ENCODE data around the gene KIF26B. TPM values are rescaled to one million over a fixed set of nuclear protein-coding genes. Genes with fewer than 3 reads are reported as not detected.

Gene KIF26B
- total and polyA plus RNA-seq, 2 experiments from 2014 or later: 0.03 to 0.76 TPM

DNA sequence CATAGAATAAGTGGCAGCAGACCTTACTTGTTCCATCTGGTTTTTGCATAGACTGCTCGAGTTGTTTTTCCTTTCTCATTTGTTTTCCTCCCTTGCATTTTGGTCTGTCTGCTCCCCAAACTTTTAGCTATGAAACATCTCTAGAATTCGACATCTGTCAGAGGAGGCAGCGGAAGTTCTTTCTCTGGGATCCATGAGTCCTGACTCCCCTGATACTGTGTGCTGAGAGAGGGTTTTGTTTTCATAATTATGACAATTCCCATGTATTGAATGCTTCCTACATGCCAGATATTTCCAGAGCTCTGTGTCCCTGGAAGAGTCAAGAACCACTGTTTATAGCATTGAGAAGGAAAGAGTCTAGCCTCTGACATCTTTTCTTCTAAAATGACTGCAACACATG lies 172.6 kb downstream of the KIF26B start:
- no peaks in the 10 kb centered on the region for H3K79me2 ChIP-seq (replicated peaks; ENCODE audit: insufficient read depth)
- no peak overlapping the region for H3K4me3 Mint-ChIP-seq
- no peaks in the 10 kb centered on the region for H3K9me3 Mint-ChIP-seq
- H3F3A ChIP-seq (replicated peaks; ENCODE audit: low read depth): no peaks in the 10 kb centered on the region
- no peak overlapping the region for H3K27ac ChIP-seq (ENCODE audit: low read depth)
- H3K27me3 Mint-ChIP-seq (ENCODE audit: insufficient read depth, low read depth, poor library complexity): peaks cover 5% of the 10 kb centered on the region
- H3K4me2 ChIP-seq: no peak overlapping the region
- no peak overlapping the region for H2AFZ ChIP-seq
- no peak overlapping the region for H3K27ac Mint-ChIP-seq
- DNase-seq (ENCODE audit: low spot score) (no peak), ATAC-seq (no peak)
- TF ChIP-seq CREB1 (CRISPR knock-in tag; IDR thresholded peaks at IDR 0.05; ENCODE audit: low read depth) (no peak), NANOG (IDR thresholded peaks at IDR 0.05; ENCODE audit: borderline replicate concordance) (no peak), POLR2AphosphoS5 (IDR thresholded peaks at IDR 0.05; ENCODE audit: low read depth) (no peak), STAT1 (IDR thresholded peaks at IDR 0.05; ENCODE audit: unreplicated experiment) (no peak), EZH2phosphoT487 (IDR thresholded peaks at IDR 0.05; ENCODE audit: unreplicated experiment) (no peak), JUNB (IDR thresholded peaks at IDR 0.05; ENCODE audit: unreplicated experiment) (no peak)
- TF ChIP-seq, protein P1, sequence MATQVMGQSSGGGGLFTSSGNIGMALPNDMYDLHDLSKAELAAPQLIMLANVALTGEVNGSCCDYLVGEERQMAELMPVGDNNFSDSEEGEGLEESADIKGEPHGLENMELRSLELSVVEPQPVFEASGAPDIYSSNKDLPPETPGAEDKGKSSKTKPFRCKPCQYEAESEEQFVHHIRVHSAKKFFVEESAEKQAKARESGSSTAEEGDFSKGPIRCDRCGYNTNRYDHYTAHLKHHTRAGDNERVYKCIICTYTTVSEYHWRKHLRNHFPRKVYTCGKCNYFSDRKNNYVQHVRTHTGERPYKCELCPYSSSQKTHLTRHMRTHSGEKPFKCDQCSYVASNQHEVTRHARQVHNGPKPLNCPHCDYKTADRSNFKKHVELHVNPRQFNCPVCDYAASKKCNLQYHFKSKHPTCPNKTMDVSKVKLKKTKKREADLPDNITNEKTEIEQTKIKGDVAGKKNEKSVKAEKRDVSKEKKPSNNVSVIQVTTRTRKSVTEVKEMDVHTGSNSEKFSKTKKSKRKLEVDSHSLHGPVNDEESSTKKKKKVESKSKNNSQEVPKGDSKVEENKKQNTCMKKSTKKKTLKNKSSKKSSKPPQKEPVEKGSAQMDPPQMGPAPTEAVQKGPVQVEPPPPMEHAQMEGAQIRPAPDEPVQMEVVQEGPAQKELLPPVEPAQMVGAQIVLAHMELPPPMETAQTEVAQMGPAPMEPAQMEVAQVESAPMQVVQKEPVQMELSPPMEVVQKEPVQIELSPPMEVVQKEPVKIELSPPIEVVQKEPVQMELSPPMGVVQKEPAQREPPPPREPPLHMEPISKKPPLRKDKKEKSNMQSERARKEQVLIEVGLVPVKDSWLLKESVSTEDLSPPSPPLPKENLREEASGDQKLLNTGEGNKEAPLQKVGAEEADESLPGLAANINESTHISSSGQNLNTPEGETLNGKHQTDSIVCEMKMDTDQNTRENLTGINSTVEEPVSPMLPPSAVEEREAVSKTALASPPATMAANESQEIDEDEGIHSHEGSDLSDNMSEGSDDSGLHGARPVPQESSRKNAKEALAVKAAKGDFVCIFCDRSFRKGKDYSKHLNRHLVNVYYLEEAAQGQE (IDR thresholded peaks at IDR 0.05; ENCODE audit: unreplicated experiment): no peak
- TF ChIP-seq, protein P2, sequence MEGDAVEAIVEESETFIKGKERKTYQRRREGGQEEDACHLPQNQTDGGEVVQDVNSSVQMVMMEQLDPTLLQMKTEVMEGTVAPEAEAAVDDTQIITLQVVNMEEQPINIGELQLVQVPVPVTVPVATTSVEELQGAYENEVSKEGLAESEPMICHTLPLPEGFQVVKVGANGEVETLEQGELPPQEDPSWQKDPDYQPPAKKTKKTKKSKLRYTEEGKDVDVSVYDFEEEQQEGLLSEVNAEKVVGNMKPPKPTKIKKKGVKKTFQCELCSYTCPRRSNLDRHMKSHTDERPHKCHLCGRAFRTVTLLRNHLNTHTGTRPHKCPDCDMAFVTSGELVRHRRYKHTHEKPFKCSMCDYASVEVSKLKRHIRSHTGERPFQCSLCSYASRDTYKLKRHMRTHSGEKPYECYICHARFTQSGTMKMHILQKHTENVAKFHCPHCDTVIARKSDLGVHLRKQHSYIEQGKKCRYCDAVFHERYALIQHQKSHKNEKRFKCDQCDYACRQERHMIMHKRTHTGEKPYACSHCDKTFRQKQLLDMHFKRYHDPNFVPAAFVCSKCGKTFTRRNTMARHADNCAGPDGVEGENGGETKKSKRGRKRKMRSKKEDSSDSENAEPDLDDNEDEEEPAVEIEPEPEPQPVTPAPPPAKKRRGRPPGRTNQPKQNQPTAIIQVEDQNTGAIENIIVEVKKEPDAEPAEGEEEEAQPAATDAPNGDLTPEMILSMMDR (conservative IDR thresholded peaks at IDR 0.05; ENCODE audit: low read depth in 2 of 2): no peak
- TF ChIP-seq, protein P3, sequence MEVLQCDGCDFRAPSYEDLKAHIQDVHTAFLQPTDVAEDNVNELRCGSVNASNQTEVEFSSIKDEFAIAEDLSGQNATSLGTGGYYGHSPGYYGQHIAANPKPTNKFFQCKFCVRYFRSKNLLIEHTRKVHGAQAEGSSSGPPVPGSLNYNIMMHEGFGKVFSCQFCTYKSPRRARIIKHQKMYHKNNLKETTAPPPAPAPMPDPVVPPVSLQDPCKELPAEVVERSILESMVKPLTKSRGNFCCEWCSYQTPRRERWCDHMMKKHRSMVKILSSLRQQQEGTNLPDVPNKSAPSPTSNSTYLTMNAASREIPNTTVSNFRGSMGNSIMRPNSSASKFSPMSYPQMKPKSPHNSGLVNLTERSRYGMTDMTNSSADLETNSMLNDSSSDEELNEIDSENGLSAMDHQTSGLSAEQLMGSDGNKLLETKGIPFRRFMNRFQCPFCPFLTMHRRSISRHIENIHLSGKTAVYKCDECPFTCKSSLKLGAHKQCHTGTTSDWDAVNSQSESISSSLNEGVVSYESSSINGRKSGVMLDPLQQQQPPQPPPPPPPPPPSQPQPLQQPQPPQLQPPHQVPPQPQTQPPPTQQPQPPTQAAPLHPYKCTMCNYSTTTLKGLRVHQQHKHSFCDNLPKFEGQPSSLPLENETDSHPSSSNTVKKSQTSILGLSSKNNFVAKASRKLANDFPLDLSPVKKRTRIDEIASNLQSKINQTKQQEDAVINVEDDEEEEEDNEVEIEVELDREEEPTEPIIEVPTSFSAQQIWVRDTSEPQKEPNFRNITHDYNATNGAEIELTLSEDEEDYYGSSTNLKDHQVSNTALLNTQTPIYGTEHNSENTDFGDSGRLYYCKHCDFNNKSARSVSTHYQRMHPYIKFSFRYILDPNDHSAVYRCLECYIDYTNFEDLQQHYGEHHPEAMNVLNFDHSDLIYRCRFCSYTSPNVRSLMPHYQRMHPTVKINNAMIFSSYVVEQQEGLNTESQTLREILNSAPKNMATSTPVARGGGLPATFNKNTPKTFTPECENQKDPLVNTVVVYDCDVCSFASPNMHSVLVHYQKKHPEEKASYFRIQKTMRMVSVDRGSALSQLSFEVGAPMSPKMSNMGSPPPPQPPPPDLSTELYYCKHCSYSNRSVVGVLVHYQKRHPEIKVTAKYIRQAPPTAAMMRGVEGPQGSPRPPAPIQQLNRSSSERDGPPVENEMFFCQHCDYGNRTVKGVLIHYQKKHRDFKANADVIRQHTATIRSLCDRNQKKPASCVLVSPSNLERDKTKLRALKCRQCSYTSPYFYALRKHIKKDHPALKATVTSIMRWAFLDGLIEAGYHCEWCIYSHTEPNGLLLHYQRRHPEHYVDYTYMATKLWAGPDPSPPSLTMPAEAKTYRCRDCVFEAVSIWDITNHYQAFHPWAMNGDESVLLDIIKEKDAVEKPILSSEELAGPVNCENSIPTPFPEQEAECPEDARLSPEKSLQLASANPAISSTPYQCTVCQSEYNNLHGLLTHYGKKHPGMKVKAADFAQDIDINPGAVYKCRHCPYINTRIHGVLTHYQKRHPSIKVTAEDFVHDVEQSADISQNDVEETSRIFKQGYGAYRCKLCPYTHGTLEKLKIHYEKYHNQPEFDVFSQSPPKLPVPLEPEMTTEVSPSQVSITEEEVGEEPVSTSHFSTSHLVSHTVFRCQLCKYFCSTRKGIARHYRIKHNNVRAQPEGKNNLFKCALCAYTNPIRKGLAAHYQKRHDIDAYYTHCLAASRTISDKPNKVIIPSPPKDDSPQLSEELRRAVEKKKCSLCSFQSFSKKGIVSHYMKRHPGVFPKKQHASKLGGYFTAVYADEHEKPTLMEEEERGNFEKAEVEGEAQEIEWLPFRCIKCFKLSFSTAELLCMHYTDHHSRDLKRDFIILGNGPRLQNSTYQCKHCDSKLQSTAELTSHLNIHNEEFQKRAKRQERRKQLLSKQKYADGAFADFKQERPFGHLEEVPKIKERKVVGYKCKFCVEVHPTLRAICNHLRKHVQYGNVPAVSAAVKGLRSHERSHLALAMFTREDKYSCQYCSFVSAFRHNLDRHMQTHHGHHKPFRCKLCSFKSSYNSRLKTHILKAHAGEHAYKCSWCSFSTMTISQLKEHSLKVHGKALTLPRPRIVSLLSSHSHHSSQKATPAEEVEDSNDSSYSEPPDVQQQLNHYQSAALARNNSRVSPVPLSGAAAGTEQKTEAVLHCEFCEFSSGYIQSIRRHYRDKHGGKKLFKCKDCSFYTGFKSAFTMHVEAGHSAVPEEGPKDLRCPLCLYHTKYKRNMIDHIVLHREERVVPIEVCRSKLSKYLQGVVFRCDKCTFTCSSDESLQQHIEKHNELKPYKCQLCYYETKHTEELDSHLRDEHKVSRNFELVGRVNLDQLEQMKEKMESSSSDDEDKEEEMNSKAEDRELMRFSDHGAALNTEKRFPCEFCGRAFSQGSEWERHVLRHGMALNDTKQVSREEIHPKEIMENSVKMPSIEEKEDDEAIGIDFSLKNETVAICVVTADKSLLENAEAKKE (CRISPR knock-in tag; IDR thresholded peaks at IDR 0.05): no peak
- TF ChIP-seq, protein P4, sequence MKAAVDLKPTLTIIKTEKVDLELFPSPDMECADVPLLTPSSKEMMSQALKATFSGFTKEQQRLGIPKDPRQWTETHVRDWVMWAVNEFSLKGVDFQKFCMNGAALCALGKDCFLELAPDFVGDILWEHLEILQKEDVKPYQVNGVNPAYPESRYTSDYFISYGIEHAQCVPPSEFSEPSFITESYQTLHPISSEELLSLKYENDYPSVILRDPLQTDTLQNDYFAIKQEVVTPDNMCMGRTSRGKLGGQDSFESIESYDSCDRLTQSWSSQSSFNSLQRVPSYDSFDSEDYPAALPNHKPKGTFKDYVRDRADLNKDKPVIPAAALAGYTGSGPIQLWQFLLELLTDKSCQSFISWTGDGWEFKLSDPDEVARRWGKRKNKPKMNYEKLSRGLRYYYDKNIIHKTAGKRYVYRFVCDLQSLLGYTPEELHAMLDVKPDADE (IDR thresholded peaks at IDR 0.05): no peak
- no peaks in the 10 kb centered on the region for H3K9me2 ChIP-seq (ENCODE audit: insufficient read depth)
- no peak overlapping the region for H3K4me3 ChIP-seq
- H3K36me3 Mint-ChIP-seq (ENCODE audit: low read depth): no peaks in the 10 kb centered on the region
- H3K4me1 ChIP-seq (ENCODE audit: insufficient read depth): no peaks in the 10 kb centered on the region
- H3K36me3 ChIP-seq (ENCODE audit: insufficient read depth): no peaks in the 10 kb centered on the region
- H3K27me3 ChIP-seq (ENCODE audit: insufficient read depth): peaks cover 5% of the 10 kb centered on the region; the same call in 1 of the 2 replicates
- no peaks in the 10 kb centered on the region; the same call in 2 of the 3 replicates for H3K4me1 Mint-ChIP-seq
- no peaks in the 10 kb centered on the region for H4K20me1 ChIP-seq (replicated peaks; ENCODE audit: insufficient read depth)
